Endothelial cell of umbilical vein (primary cell): Measurements from ENCODE around the gene NOLC1. TPM values are rescaled to one million over a fixed set of nuclear protein-coding genes. Genes with fewer than 3 reads are reported as not detected.

Experiments
- BruUV-seq: library from RNA; stranded (reverse); fragments of 400-500 nt; replicated peaks from 2 replicates; lab custom pipeline; 2021; lab: Mats Ljungman, UMichigan
- CTCF ChIA-PET: fragments of 300-600, 350-600 bp; sonication (Branson Sonifier 250); formaldehyde crosslinking; loops from one replicate; lab custom pipeline; 2021; ENCODE audit warnings: antibody characterized with exemption, inconsistent platforms; lab: Charles Lee
- POLR2A ChIA-PET: fragments of 300-600, 350-600 bp; sonication (Branson Sonifier 250); formaldehyde crosslinking; loops from one replicate; lab custom pipeline; 2021; ENCODE audit warnings: antibody characterized with exemption, inconsistent platforms; lab: Charles Lee
- DNase-seq: peaks from one replicate; pipeline ENCODE4 v3.0.0-alpha.2; 2011; ENCODE audit warnings: low read depth, low spot score
- FAIRE-seq: peaks from 2 replicates; lab custom pipeline; 2011; peaks lifted over from hg19 to GRCh38; lab: Jason Lieb, UNC
- H2AFZ ChIP-seq: 2 replicates; pipeline ENCODE4 v1.6.0; 2012; ENCODE audit warnings: low read depth, low read length, control low read depth, inconsistent platforms
- H3K27ac ChIP-seq: 2 replicates; pipeline ENCODE4 v1.5.1; 2011; ENCODE audit warnings: low read depth, mild to moderate bottlenecking, control low read depth, low read length, moderate library complexity; ENCODE audit not compliant: insufficient read depth
- H3K27me3 ChIP-seq, 2 experiments: 2 replicates each; pipeline versions ENCODE4 v1.6.0 to v1.6.1; 2011; ENCODE audit warnings: low read length in 2 of 2, mixed read lengths in 1 of 2; ENCODE audit not compliant: control insufficient read depth in 2 of 2, insufficient read depth in 2 of 2
- H3K36me3 ChIP-seq, 2 experiments: 2 replicates in 1 of 2; 3 replicates in 1 of 2; pipeline ENCODE4 v1.5.1; 2011; ENCODE audit warnings: low read length in 2 of 2, mild to moderate bottlenecking in 1 of 2, moderate library complexity in 1 of 2; ENCODE audit not compliant: control insufficient read depth in 2 of 2, insufficient read depth in 2 of 2; ENCODE audit errors: extremely low read depth in 1 of 2
- H3K4me1 ChIP-seq: 3 replicates; pipeline ENCODE4 v1.5.1; 2011; ENCODE audit warnings: mild to moderate bottlenecking, low read length; ENCODE audit not compliant: control insufficient read depth, insufficient read depth; ENCODE audit errors: extremely low read depth
- H3K4me2 ChIP-seq: 2 replicates; pipeline ENCODE4 v1.6.1; 2011; ENCODE audit warnings: low read length, control low read depth, mixed read lengths; ENCODE audit not compliant: insufficient read depth
- H3K4me3 ChIP-seq, 3 experiments: fragments of 200-600 bp in 1 of 3; sonication (generic), shearing (Covaris generic) in 1 of 3; replicated peaks in 1 of 3; 2 replicates each; pipeline ENCODE4 v1.5.1; 2011 to 2016; ENCODE audit warnings: control low read depth in 3 of 3, low read length in 3 of 3, mild to moderate bottlenecking in 2 of 3, inconsistent platforms in 1 of 3, low read depth in 1 of 3, moderate library complexity in 1 of 3; ENCODE audit not compliant: insufficient read depth in 1 of 3
- H3K79me2 ChIP-seq: 2 replicates; pipeline ENCODE4 v1.6.0; 2012; ENCODE audit warnings: low read length, inconsistent platforms; ENCODE audit not compliant: control insufficient read depth, insufficient read depth
- H3K9ac ChIP-seq: replicated peaks from 2 replicates; pipeline ENCODE3; 2011; ENCODE audit warnings: low read length, control low read depth; ENCODE audit not compliant: insufficient read depth; ENCODE audit errors: extremely low read depth
- H3K9me1 ChIP-seq: replicated peaks from 3 replicates; pipeline ENCODE4 v1.6.0; 2011; ENCODE audit warnings: mild to moderate bottlenecking, low read length; ENCODE audit not compliant: control insufficient read depth, insufficient read depth; ENCODE audit errors: extremely low read depth
- H3K9me3 ChIP-seq: replicated peaks from 2 replicates; pipeline ENCODE4 v1.5.1; 2012; ENCODE audit warnings: low read length, inconsistent platforms; ENCODE audit not compliant: control insufficient read depth, insufficient read depth
- H4K20me1 ChIP-seq: replicated peaks from 2 replicates; pipeline ENCODE3; 2011; ENCODE audit warnings: mild to moderate bottlenecking, low read length; ENCODE audit not compliant: control insufficient read depth, insufficient read depth; ENCODE audit errors: extremely low read depth
- EZH2 ChIP-seq: IDR thresholded peaks from 2 replicates; pipeline ENCODE4 v1.6.1; 2012; ENCODE audit warnings: borderline replicate concordance, low read depth, mild to moderate bottlenecking, moderate library complexity, low read length, inconsistent platforms; ENCODE audit not compliant: severe bottlenecking
- FOS ChIP-seq: IDR thresholded peaks from 2 replicates; pipeline ENCODE4 v1.6.1; 2011; ENCODE audit warnings: mild to moderate bottlenecking, low read length, moderate library complexity, borderline replicate concordance; ENCODE audit not compliant: insufficient read depth
- GATA2 ChIP-seq: IDR thresholded peaks from 2 replicates; pipeline ENCODE4 v1.7.0; 2011; ENCODE audit warnings: low read depth, mild to moderate bottlenecking, moderate library complexity, mixed read lengths, low read length; ENCODE audit not compliant: insufficient read length, insufficient read depth
- JUN ChIP-seq: IDR thresholded peaks from 2 replicates; pipeline ENCODE4 v1.6.1; 2011; ENCODE audit warnings: borderline replicate concordance, low read depth; ENCODE audit not compliant: insufficient read length, insufficient read depth
- MYC ChIP-seq: IDR thresholded peaks from one replicate; pipeline ENCODE4 v1.6.1; 2011; ENCODE audit warnings: mild to moderate bottlenecking, low read depth, low read length
- POLR2A ChIP-seq: IDR thresholded peaks from 2 replicates; pipeline ENCODE4 v1.6.1; 2012; ENCODE audit warnings: low read depth, mild to moderate bottlenecking, control low read depth, low read length
- POLR2AphosphoS5 ChIP-seq: IDR thresholded peaks from 2 replicates; pipeline ENCODE4 v1.6.1; 2012; ENCODE audit warnings: low read depth, mild to moderate bottlenecking, control low read depth, low read length, moderate library complexity; ENCODE audit not compliant: insufficient read depth
- dilution Hi-C: fragments of 300-500 bp; cut with MboI; formaldehyde crosslinking; loops from one replicate; pipeline ENCODE4 v1.15.0; 2019; ENCODE audit warnings: low sequenced_read_pairs; ENCODE audit not compliant: extremely low pct_ligation_motif_present
- intact Hi-C: fragments of 100-400 bp; cut with micrococcal nuclease; formaldehyde crosslinking; loops from one replicate; pipeline ENCODE4 v1.10.0; 2022
- polyA plus RNA-seq, 4 experiments: library from polyadenylated mRNA; depleted of rRNA in 3 of 4; stranded (reverse) in 3 of 4; unstranded in 1 of 4; fragments of >200 nt; gene quantifications; 2 replicates each; pipeline versions ENCODE4 v1.2.1 to v1.2.3, GENCODE V29; 2011 to 2012; ENCODE audit warnings: missing spikeins in 1 of 4
- total RNA-seq: library from RNA; stranded (reverse); gene quantifications from 2 replicates; pipeline ENCODE4 v1.2.3, GENCODE V29; 2021
- TF ChIP-seq, protein P1 (sequence below), 2 donors: IDR thresholded peaks; 1 replicate in 1 of 2; 2 replicates in 1 of 2; pipeline ENCODE4 v1.5.1; 2011; ENCODE audit warnings: low read length in 2 of 2, mild to moderate bottlenecking in 2 of 2, moderate library complexity in 2 of 2, control low read depth in 1 of 2, inconsistent platforms in 1 of 2, low read depth in 1 of 2; ENCODE audit not compliant: insufficient read depth in 1 of 2; ENCODE audit errors: extremely low read depth in 1 of 2
- TF ChIP-seq, protein P2 (sequence below): IDR thresholded peaks from 2 replicates; pipeline ENCODE4 v1.6.1; 2011; ENCODE audit not compliant: insufficient read depth, insufficient read length

Gene NOLC1
- total and polyA plus RNA-seq, 2 donors (not counting 3 experiments of a cell fraction or from before 2014, with no cell fraction given) = 32.1 to 73.1 TPM

DNA sequence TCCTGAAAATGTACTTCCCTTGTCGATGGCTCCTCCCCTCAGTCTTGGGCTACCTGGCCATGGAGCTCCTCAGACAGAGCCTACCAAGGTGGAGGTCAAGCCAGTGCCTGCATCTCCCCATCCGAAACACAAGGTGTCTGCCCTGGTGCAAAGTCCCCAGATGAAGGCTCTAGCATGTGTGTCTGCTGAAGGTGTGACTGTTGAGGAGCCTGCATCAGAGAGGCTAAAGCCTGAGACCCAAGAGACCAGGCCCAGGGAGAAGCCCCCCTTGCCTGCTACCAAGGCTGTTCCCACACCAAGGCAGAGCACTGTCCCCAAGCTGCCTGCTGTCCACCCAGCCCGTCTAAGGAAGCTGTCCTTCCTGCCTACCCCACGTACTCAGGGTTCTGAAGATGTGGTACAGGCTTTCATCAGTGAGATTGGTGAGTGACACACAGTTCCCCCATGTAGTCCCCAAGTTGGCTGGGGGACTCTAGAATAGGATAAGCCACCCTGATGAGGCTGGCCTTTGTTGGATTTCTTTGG is 10.5 kb upstream of the NOLC1 start:
- FAIRE-seq (no peak), DNase-seq (no peak)
- no TSS peak for BruUV-seq
- no peak overlapping the region for H3K4me3 ChIP-seq
- intact Hi-C loops (no loop called here), dilution Hi-C loops (no loop called here)
- H3K27me3 ChIP-seq = no peaks in the 10 kb centered on the region
- peaks cover 58% of the 10 kb centered on the region for H3K79me2 ChIP-seq
- H3K9ac ChIP-seq = no peak overlapping the region
- H3K9me3 ChIP-seq = no peaks in the 10 kb centered on the region
- H3K4me2 ChIP-seq = no peak overlapping the region
- no peak overlapping the region for H2AFZ ChIP-seq
- H3K27ac ChIP-seq = no peak overlapping the region
- H3K36me3 ChIP-seq = peaks cover 29 to 54% of the 10 kb centered on the region in 2 experiments
- no peaks in the 10 kb centered on the region for H3K9me1 ChIP-seq
- CTCF ChIA-PET = no interaction called here
- POLR2A ChIA-PET = no interaction called here
- TF ChIP-seq POLR2AphosphoS5 (no peak), FOS (no peak), POLR2A (no peak), JUN (no peak), EZH2 (no peak), MYC (no peak), GATA2 (no peak)
- TF ChIP-seq, protein P1, sequence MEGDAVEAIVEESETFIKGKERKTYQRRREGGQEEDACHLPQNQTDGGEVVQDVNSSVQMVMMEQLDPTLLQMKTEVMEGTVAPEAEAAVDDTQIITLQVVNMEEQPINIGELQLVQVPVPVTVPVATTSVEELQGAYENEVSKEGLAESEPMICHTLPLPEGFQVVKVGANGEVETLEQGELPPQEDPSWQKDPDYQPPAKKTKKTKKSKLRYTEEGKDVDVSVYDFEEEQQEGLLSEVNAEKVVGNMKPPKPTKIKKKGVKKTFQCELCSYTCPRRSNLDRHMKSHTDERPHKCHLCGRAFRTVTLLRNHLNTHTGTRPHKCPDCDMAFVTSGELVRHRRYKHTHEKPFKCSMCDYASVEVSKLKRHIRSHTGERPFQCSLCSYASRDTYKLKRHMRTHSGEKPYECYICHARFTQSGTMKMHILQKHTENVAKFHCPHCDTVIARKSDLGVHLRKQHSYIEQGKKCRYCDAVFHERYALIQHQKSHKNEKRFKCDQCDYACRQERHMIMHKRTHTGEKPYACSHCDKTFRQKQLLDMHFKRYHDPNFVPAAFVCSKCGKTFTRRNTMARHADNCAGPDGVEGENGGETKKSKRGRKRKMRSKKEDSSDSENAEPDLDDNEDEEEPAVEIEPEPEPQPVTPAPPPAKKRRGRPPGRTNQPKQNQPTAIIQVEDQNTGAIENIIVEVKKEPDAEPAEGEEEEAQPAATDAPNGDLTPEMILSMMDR (IDR thresholded peaks at IDR 0.05; ENCODE audit: extremely low read depth in 1 of 2, insufficient read depth in 1 of 2, low read depth in 1 of 2, low read length in 2 of 2) = no peak
- TF ChIP-seq, protein P2, sequence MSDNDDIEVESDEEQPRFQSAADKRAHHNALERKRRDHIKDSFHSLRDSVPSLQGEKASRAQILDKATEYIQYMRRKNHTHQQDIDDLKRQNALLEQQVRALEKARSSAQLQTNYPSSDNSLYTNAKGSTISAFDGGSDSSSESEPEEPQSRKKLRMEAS = no peak
- H4K20me1 ChIP-seq = no peaks in the 10 kb centered on the region
- H3K4me1 ChIP-seq = no peaks in the 10 kb centered on the region
